Activated T-helper 2 cell treated with anti-CD3 and anti-CD28 coated beads, Interferon-gamma antibody, Interleukin-2, Interleukin-4, amounts not matched to agents 10 μg/mL and 5 μg/mL and 100 μg/mL, durations not matched to agents 14 hours and 24 hours and 36 hours (primary cell): ENCODE results near the gene AGT. TPM values are rescaled to one million over a fixed set of nuclear protein-coding genes. Genes with fewer than 3 reads are reported as not detected.
"Not testable (repeated sequence)": the region's sequence is repeated elsewhere in the genome, so short reads cannot be mapped to it uniquely, and the experiment has no call there.

Source experiments
- DNase-seq: peaks from one replicate; pipeline ENCODE4 v3.0.0; 2021; ENCODE audit warnings: low spot score
- H3K27ac Mint-ChIP-seq: one replicate; pipeline ENCODE4 v1.8.0; 2021; ENCODE audit warnings: mixed read lengths
- H3K27me3 Mint-ChIP-seq: one replicate; pipeline ENCODE4 v1.8.0; 2021; ENCODE audit warnings: low read depth, mixed read lengths
- H3K36me3 Mint-ChIP-seq: one replicate; pipeline ENCODE4 v1.8.0; 2021; ENCODE audit warnings: low read depth, mixed read lengths
- H3K4me1 Mint-ChIP-seq: one replicate; pipeline ENCODE4 v1.8.0; 2021; ENCODE audit warnings: low read depth, mixed read lengths
- H3K4me3 Mint-ChIP-seq: one replicate; pipeline ENCODE4 v1.8.0; 2021; ENCODE audit warnings: low read depth, mild to moderate bottlenecking, moderate library complexity, mixed read lengths
- H3K9me3 Mint-ChIP-seq: one replicate; pipeline ENCODE4 v1.8.0; 2021; ENCODE audit warnings: mixed read lengths
- intact Hi-C: fragments of 100-400 bp; cut with micrococcal nuclease; formaldehyde crosslinking; loops from one replicate; pipeline ENCODE4 v1.15.1; 2023
- total RNA-seq: library from RNA; stranded (reverse); gene quantifications from 2 replicates; pipeline ENCODE4 v1.2.3, GENCODE V29; 2022

The AGT gene
- total RNA-seq, 1 donor from 2014 or later: not detected

DNA sequence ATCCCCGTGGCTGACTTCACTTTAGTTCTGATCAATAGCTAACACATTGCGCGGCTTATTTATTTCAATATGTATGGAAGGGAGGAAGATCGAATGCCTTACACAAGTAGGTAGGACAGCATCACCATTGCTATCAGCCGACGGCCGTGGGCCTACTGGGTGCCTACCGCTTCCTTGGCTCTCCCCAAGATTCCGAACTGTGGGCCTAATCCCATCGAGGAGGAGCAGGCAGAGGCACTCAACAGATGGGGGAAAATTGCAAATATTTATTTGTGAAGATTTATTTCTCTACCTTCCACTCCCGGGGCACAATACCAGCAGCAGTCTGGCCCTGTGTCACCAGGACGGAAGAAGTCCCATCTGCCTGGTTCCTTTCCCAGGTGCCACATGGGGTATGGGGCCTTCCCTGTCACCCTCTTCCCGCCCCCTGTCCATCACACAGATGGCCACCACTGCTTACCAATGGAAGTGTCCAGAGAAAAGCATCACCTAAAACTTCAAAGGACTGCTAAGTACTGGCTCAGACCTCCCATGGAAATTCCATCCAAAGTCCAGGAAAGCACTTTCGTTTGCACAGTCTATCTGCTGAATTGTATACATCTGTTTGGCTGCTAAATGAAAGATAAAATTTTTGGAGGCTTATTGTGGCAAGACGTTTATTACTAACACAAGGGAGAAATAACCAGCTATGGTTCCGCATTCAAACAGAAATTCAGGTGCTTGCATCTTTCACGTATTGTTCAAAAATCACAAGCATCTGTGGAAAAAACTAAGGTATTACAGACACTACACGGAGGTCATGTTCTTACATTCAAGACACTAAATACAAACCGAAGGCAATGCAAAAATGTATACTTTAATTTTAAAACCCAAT is 11.8 kb downstream of the AGT start:
- Mint-ChIP-seq H3K4me3 (no peak overlapping the region), H3K27me3 (peaks cover 6% of the 10 kb centered on the region)
- intact Hi-C loops: no loop called here

DNA sequence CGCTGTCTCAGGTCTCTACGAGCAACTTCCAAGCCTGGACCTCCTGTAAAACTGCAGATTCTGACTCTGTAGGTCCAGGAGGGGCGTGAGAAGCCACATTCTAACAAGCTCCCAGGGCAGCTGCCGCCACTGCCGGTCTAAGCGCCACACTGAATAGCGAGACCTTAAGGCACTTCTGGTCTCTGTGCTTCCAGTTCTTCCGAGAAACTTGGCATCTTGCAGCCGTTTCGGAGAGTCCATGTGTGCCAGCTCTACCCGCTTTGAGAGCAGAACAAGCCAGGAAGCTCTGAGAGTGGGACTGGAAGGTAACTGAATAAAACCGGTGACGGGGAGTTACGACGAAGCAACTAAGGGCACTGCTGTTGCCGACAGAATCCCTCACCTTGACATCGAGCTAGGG is 12.5 kb downstream of the AGT start:
- no peaks in the 10 kb centered on the region for H3K9me3 Mint-ChIP-seq
- H3K36me3 Mint-ChIP-seq: no peaks in the 10 kb centered on the region
- intact Hi-C loops: no loop called here
- peaks cover 6% of the 10 kb centered on the region for H3K27me3 Mint-ChIP-seq
- no peaks in the 10 kb centered on the region for H3K4me1 Mint-ChIP-seq
- no peak overlapping the region for H3K4me3 Mint-ChIP-seq
- H3K27ac Mint-ChIP-seq: no peak overlapping the region
- DNase-seq: no peak

More for the DNA sequence above, 11.8 kb downstream of the AGT start:
- H3K36me3 Mint-ChIP-seq: no peaks in the 10 kb centered on the region
- H3K27ac Mint-ChIP-seq: no peak overlapping the region
- H3K9me3 Mint-ChIP-seq: no peaks in the 10 kb centered on the region
- H3K4me1 Mint-ChIP-seq: no peaks in the 10 kb centered on the region
- no peak for DNase-seq

DNA sequence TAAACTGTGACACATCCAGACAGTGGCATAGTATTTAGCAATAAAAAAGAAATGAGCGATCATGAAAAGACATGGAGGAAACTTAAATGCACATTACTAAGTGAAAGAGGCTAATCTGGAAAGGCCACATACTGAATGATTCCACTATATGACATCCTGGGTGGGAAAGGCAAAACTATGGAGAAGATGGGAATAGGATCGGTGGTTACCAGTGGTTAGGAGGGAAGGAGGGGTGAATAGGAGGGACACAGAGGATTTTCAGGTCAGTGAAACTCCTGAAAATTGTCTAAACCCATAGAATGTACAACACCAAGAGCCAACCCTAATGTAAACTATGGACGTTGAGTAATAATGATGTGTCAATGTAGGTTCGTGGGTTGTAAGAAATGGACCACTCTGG is 13.8 kb downstream of the AGT start:
- intact Hi-C loops: no loop called here
- no peaks in the 10 kb centered on the region for H3K4me1 Mint-ChIP-seq
- no peaks in the 10 kb centered on the region for H3K9me3 Mint-ChIP-seq
- no peaks in the 10 kb centered on the region for H3K36me3 Mint-ChIP-seq
- H3K27ac Mint-ChIP-seq: no peak overlapping the region
- DNase-seq: no peak
- H3K27me3 Mint-ChIP-seq: peaks cover 6% of the 10 kb centered on the region
- no peak overlapping the region for H3K4me3 Mint-ChIP-seq

DNA sequence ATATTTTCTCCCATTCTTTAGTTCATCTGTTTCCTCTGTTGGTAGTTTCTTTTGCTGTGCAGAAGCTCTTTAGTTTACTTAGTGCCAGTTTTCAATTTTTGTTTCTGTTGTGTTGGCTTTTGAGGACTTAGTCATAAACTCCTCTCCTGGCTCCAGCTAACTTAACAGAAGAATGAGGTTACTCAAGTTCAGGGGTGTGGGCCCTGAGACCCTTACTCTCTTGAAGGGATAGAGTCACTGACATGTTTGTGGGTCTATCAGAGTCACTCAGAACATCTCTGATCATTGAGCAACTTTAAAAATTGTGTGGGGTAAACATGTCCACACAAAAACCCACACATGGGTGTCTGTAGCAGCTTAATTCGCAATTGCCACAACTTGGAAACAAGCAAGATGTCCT is 14.2 kb downstream of the AGT start:
- H3K27me3 Mint-ChIP-seq: peaks cover 6% of the 10 kb centered on the region
- no peaks in the 10 kb centered on the region for H3K9me3 Mint-ChIP-seq
- no peak for DNase-seq
- intact Hi-C loops: no loop called here
- no peak overlapping the region for H3K4me3 Mint-ChIP-seq
- H3K36me3 Mint-ChIP-seq: no peaks in the 10 kb centered on the region
- H3K27ac Mint-ChIP-seq: no peak overlapping the region
- no peaks in the 10 kb centered on the region for H3K4me1 Mint-ChIP-seq

DNA sequence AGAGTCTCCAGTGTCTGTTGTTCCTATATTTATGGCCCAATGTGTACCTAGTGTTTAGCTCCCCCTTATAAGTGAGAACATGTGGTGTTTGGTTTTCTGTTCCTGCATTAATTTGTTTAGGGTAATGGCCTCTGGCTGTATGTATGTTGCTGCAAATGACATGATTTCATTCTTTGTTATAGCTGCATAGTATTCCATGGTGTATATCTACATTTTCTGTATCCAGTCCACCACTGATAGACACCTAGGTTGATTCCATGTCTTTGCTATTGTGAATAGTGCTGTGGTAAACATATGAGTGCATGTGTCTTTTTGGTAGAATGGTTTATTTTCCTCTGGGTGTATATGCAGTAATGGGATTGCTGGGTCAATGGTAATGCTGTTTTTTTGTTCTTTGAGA is 15.0 kb downstream of the AGT start:
- H3K4me3 Mint-ChIP-seq, H3K27ac Mint-ChIP-seq, H3K9me3 Mint-ChIP-seq, H3K4me1 Mint-ChIP-seq, H3K27me3 Mint-ChIP-seq, H3K36me3 Mint-ChIP-seq, intact Hi-C loops, DNase-seq: not testable (repeated sequence)

DNA sequence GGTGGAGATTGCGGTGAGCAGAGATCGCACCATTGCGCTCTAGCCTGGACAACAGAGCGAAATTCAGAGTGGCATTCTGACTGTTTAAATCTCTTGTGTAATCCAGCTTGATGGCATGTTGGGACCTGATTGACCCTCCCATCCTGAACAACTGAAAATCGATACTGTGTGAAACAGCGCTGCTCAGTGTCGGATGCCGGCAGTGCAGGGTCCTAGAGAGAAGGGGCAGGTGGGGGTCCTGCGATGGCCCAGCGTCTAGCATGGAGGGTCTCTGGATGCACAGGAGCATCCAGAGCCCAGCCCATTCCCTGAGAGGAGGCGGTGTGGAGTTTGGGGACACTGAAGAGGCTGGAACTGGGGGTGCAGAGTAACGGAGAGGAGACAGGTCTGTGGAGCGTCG is 15.8 kb downstream of the AGT start:
- intact Hi-C loops: no loop called here
- DNase-seq: no peak
- Mint-ChIP-seq H3K36me3 (peaks cover 7% of the 10 kb centered on the region), H3K4me1 (no peaks in the 10 kb centered on the region), H3K4me3 (no peak overlapping the region), H3K27ac (no peak overlapping the region), H3K9me3 (no peaks in the 10 kb centered on the region), H3K27me3 (peaks cover 6% of the 10 kb centered on the region)

DNA sequence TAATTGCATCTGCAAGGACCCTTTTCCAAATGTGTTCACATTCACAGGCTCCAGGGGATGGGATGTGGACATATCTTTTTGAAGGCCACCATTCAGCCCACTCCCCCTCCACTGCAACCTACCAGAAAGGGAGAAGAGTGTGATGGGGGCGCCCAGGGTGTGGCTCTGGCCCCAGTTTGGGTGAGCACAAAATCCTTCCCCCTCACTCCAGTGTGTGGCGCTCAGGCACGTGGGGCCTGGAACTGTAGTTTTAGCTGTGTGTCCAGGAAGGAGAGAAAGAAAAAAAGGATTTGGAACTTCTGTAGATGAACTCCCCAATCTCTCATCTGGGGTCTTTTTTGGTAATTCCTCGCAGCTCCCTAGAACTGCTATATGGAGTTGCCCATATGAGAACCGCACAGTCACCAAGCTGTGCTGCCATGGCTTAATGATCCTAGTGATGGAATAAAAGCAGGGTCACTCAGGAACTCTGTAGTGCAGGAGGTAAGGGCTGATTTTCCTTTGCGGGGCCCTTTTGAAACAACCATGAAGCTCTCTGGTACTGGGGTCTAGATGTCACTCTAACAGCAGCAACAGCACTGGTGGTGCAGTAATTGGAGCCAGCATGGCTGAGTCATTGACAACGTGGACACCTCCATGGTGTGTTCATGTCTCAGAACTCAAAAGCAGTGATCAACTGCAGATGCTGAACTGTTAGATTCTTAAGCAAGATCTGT is 17.0 kb downstream of the AGT start:
- no peak overlapping the region for H3K27ac Mint-ChIP-seq
- intact Hi-C loops: no loop called here
- H3K27me3 Mint-ChIP-seq: peaks cover 6% of the 10 kb centered on the region
- H3K9me3 Mint-ChIP-seq: no peaks in the 10 kb centered on the region
- no peak overlapping the region for H3K4me3 Mint-ChIP-seq
- no peak for DNase-seq
- H3K36me3 Mint-ChIP-seq: peaks cover 16% of the 10 kb centered on the region
- no peaks in the 10 kb centered on the region for H3K4me1 Mint-ChIP-seq

DNA sequence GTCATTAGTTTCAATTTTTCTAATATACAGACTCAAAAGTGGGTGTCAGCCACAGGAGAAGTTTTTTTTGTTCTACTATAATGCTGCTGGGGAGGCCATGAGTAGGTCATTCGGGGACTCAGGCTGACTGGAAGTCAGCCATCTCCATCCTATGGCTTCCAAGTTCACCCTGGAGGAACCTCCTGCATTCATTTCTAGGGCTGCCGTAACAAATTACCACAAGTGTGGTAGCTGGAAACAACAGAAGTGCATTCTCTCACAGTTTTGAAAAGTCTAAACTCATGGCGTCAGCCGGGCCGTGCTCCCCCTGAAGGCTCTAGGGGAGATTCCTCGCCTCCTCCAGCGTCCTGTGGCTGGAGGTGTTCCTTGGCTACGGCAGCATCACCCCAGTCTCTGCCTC is 17.7 kb downstream of the AGT start:
- Mint-ChIP-seq H3K4me3 (no peak overlapping the region), H3K9me3 (no peaks in the 10 kb centered on the region), H3K27ac (no peak overlapping the region), H3K27me3 (peaks cover 6% of the 10 kb centered on the region), H3K4me1 (no peaks in the 10 kb centered on the region), H3K36me3 (peaks cover 22% of the 10 kb centered on the region)
- no peak for DNase-seq
- intact Hi-C loops: no loop called here

DNA sequence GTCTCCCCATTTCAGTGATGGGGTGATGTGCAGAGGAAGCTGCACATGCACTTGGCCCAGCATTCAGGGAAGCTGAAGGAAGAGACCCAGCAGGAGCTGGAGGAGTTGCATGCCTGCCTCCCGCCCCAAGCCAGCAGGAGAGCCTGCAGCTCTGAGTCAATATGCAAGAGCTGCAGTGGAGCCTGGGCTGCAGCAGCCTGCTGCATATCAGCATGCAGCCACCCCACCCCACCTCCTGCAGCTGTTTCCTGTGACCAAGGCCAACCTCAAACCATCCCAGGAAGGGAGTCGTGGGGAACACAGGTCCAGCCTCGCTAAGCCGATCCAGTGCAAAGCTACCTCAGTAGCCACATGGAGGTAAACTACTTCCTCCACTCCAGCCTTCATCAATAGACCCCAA is 18.9 kb downstream of the AGT start:
- intact Hi-C loops: no loop called here
- peaks cover 4% of the 10 kb centered on the region for H3K27me3 Mint-ChIP-seq
- H3K36me3 Mint-ChIP-seq: peaks cover 28% of the 10 kb centered on the region
- no peak overlapping the region for H3K4me3 Mint-ChIP-seq
- H3K27ac Mint-ChIP-seq: no peak overlapping the region
- no peaks in the 10 kb centered on the region for H3K9me3 Mint-ChIP-seq
- H3K4me1 Mint-ChIP-seq: no peaks in the 10 kb centered on the region
- no peak for DNase-seq

DNA sequence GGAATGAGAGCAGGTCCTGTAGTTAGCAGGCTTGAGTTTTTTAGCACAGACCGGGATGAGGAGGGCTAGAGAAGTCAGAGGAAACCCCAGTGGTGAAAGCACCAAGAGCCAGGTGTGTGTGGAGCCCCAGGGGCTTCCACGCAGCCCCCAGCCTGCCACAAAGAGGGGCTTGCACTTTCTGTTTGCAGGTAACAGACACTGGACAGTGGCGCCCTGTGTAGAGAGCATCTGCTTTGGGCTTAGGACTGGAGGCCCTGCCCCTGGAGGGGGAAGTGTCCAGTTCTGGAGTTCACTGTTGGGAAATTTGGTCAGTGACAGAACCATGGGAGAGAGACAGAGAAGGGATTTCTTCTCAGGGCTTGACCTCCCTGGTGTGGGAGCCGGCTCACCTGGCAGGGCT is 19.5 kb downstream of the AGT start:
- no peak for DNase-seq
- intact Hi-C loops: no loop called here
- no peak overlapping the region for H3K27ac Mint-ChIP-seq
- no peaks in the 10 kb centered on the region for H3K4me1 Mint-ChIP-seq
- H3K4me3 Mint-ChIP-seq: no peak overlapping the region
- peaks cover 2% of the 10 kb centered on the region for H3K27me3 Mint-ChIP-seq
- peaks cover 33% of the 10 kb centered on the region for H3K36me3 Mint-ChIP-seq
- no peaks in the 10 kb centered on the region for H3K9me3 Mint-ChIP-seq

DNA sequence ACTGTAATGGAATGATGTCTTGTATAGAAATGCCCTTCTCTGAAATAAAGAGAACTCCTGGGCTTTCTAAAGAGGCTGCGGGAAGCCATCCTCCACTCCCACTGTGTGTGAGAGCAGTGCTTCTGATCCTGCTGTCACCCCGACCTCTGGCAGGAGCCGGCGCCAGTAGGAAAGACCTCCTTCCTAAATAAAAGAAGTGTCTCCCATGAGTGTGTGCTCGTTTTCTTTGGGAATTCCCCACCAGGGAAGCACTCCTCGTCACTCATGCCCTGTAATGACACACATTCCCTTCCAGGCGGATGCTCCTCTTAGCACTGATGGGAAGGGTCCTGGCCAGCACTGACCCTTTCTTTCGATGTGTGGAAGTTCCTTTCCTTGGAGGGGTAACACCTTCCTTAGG is 20.1 kb downstream of the AGT start:
- no peak overlapping the region for H3K4me3 Mint-ChIP-seq
- no peak for DNase-seq
- no peak overlapping the region for H3K27ac Mint-ChIP-seq
- intact Hi-C loops: no loop called here
- H3K9me3 Mint-ChIP-seq: no peaks in the 10 kb centered on the region
- no peaks in the 10 kb centered on the region for H3K4me1 Mint-ChIP-seq
- H3K36me3 Mint-ChIP-seq: peaks cover 33% of the 10 kb centered on the region
- H3K27me3 Mint-ChIP-seq: no peaks in the 10 kb centered on the region

DNA sequence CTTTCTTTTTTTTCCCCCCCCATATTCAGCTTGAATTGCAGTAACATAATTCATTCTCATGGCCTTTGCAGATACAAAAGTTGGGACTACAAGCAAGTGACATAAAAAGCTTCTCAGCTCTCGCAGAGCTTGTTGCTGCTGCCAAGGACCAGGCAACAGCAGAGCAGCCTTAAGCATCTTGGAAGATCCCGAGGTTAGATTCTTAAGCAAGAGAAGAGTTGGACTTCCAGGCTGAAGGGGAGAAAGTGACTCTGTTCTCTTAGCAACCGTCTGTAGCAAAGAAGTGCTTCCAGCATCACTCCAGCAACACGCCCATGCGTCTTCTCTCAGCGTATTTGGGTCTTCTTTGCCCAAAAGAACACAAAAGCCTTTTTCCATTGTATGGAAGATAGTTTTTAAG is 20.7 kb downstream of the AGT start:
- Mint-ChIP-seq H3K4me3 (no peak overlapping the region), H3K4me1 (no peaks in the 10 kb centered on the region), H3K9me3 (no peaks in the 10 kb centered on the region), H3K36me3 (peaks cover 37% of the 10 kb centered on the region), H3K27me3 (no peaks in the 10 kb centered on the region), H3K27ac (no peak overlapping the region)
- intact Hi-C loops: no loop called here
- DNase-seq: no peak

DNA sequence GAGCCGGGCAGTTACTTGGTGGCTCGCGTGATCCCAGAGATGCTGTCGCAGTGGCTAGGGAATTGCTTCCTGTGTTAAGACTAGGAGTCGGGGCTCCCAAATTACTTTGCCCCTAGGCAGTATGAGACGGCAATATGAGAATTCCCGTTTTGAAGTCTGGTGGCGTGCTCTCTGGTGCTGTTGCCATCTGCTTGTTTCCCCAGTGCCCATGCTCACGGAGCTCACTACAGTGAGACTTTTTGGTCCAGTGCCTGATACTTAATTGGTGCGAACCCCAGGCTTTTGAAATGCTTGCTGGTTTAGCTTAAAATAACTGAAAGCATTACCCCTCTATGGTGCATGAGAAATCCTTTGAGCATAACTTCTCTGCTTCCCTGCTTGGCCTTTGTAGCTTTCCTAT is 22.3 kb downstream of the AGT start:
- Mint-ChIP-seq H3K36me3 (peaks cover 49% of the 10 kb centered on the region), H3K27me3 (no peaks in the 10 kb centered on the region), H3K9me3 (no peaks in the 10 kb centered on the region), H3K27ac (no peak overlapping the region), H3K4me3 (no peak overlapping the region), H3K4me1 (no peaks in the 10 kb centered on the region)
- intact Hi-C loops: no loop called here
- DNase-seq: no peak
